ENCODE measurements around the gene SYNGAP1. TPM values are rescaled to one million over a fixed set of nuclear protein-coding genes. Genes with fewer than 3 reads are reported as not detected.

SYNGAP1 gene
- total and polyA plus RNA-seq, 2 of the 8 experiments (the other 6 are each of a cell fraction or from before 2014, with no cell fraction given) = 31.0 to 101 TPM

GRCh38 chr6:33458676-33459075 is 38.8 kb downstream of the SYNGAP1 start (continued):
- TF ChIP-seq ATF2 (IDR thresholded peaks at IDR 0.05; ENCODE audit: low read length) (no peak), CHD2 (IDR thresholded peaks at IDR 0.05; ENCODE audit: low read length) (no peak), RBBP5 (IDR thresholded peaks at IDR 0.05; ENCODE audit: borderline replicate concordance, low read depth, low read length) (no peak), EGR1 (IDR thresholded peaks at IDR 0.05; ENCODE audit: borderline replicate concordance, low read depth, low read length) (no peak), BACH1 (IDR thresholded peaks at IDR 0.05; ENCODE audit: low read length) (no peak)
